ENCODE data around the gene DHRS12. TPM values are rescaled to one million over a fixed set of nuclear protein-coding genes. Genes with fewer than 3 reads are reported as not detected.

Gene DHRS12
- total RNA-seq, 1 experiment from 2014 or later = 8.8 TPM

DNA sequence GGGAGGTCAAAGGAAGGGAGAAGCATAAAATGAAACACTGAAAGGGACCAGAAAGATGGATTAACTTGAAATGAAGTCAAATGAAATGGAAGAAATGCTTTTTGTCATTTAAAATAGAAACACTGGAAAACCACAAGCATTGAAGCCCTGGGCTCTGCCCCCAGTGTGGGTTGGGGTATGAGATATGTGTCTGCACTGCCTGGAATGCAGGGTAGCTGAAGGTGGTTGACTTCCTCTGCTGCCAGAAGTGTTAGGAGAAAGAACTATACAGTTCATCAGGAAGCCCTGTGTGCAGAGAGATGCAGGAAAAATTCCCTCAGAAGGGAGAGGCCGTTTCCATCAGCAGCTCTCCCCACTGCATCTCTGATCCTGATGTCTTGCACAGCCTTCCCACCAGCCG is 69.2 kb downstream of the DHRS12 start:
- TF ChIP-seq, protein P1, sequence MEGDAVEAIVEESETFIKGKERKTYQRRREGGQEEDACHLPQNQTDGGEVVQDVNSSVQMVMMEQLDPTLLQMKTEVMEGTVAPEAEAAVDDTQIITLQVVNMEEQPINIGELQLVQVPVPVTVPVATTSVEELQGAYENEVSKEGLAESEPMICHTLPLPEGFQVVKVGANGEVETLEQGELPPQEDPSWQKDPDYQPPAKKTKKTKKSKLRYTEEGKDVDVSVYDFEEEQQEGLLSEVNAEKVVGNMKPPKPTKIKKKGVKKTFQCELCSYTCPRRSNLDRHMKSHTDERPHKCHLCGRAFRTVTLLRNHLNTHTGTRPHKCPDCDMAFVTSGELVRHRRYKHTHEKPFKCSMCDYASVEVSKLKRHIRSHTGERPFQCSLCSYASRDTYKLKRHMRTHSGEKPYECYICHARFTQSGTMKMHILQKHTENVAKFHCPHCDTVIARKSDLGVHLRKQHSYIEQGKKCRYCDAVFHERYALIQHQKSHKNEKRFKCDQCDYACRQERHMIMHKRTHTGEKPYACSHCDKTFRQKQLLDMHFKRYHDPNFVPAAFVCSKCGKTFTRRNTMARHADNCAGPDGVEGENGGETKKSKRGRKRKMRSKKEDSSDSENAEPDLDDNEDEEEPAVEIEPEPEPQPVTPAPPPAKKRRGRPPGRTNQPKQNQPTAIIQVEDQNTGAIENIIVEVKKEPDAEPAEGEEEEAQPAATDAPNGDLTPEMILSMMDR (conservative IDR thresholded peaks at IDR 0.05) = no peak
- Mint-ChIP-seq H3K4me3 (no peak overlapping the region), H3K27me3 (ENCODE audit: low read depth) (no peaks in the 10 kb centered on the region), H3K4me1 (peaks cover 6 to 7% of the 10 kb centered on the region in 2 experiments), H3K27ac (peak overlapping the region in 1 of 3 experiments; percentile 44; a peak in 1 of 7 replicates), H3K9me3 (no peaks in the 10 kb centered on the region), H3K36me3 (ENCODE audit: insufficient read depth in 1 of 3, low read depth in 3 of 3) (peaks cover 4 to 27% (median 23%) of the 10 kb centered on the region in 3 experiments; a peak in 6 of 7 replicates)
- Histone ChIP-seq H4K91ac (ENCODE audit: insufficient read length, low read depth, low read length) (no peak overlapping the region), H3K27me3 (ENCODE audit: insufficient read depth, low read length) (no peaks in the 10 kb centered on the region), H3K14ac (ENCODE audit: insufficient read depth, low read length) (no peak overlapping the region), H2BK20ac (ENCODE audit: low read depth, low read length, poor library complexity, severe bottlenecking) (no peak overlapping the region), H2BK120ac (ENCODE audit: low read depth, low read length, poor library complexity, severe bottlenecking) (no peak overlapping the region), H2AK5ac (ENCODE audit: insufficient read length, low read length) (no peak overlapping the region), H3K23ac (ENCODE audit: insufficient read length, low read depth, low read length) (no peak overlapping the region), H4K5ac (ENCODE audit: insufficient read length, low read depth, low read length) (no peak overlapping the region), H3K9ac (ENCODE audit: extremely low read depth, insufficient read length, low read length) (no peak overlapping the region), H4K20me1 (ENCODE audit: control insufficient read depth, insufficient read depth, insufficient read length) (peaks cover 5% of the 10 kb centered on the region), H3K18ac (ENCODE audit: insufficient read length, low read depth, low read length) (no peak overlapping the region), H3K79me1 (ENCODE audit: insufficient read depth, low read depth, low read length, poor library complexity, severe bottlenecking) (no peaks in the 10 kb centered on the region), H3K9me3 (ENCODE audit: control insufficient read depth, low read depth, low read length) (no peaks in the 10 kb centered on the region), H3K4me2 (ENCODE audit: insufficient read depth, insufficient read length, low read length) (no peak overlapping the region), H3K23me2 (ENCODE audit: insufficient read length, low read depth, low read length, poor library complexity, severe bottlenecking) (no peaks in the 10 kb centered on the region), H3K27ac (ENCODE audit: insufficient read length, low read depth, low read length) (no peak overlapping the region), H2BK15ac (ENCODE audit: low read depth, low read length) (no peak overlapping the region), H2BK12ac (ENCODE audit: insufficient read length, low read depth, low read length) (no peak overlapping the region), H3K79me2 (ENCODE audit: insufficient read depth, low read length) (no peaks in the 10 kb centered on the region), H3K4me1 (ENCODE audit: insufficient read depth, low read length) (no peaks in the 10 kb centered on the region), H3K4ac (ENCODE audit: low read depth, low read length) (no peak overlapping the region), H4K8ac (replicated peaks; ENCODE audit: insufficient read length, low read depth, low read length) (no peak overlapping the region), H2BK5ac (ENCODE audit: insufficient read length, low read length) (no peak overlapping the region), H3T11ph (ENCODE audit: low read length) (no peak overlapping the region), H3K56ac (ENCODE audit: insufficient read length, low read depth, low read length) (no peak overlapping the region), H2AFZ (ENCODE audit: low read length) (no peak overlapping the region)
- WGBS (ENCODE audit: extremely low coverage, insufficient read length, low lambda C conversion rate) = no CpG with 5 or more reads among the region's 2 CpGs
- no peak for DNase-seq
